NT2/D1 (cell line): Measurements from ENCODE around the gene AK3.

ENCODE experiments used
- DNase-seq: peaks from one replicate; pipeline ENCODE4 v3.0.0-alpha.2; 2011; ENCODE audit warnings: low read depth, low spot score
- H3K27me3 ChIP-seq: 2 replicates; pipeline ENCODE4 v1.6.0; 2011; ENCODE audit warnings: mild to moderate bottlenecking; ENCODE audit not compliant: insufficient read length, insufficient read depth
- H3K36me3 ChIP-seq: 2 replicates; pipeline ENCODE4 v1.6.1; 2011; ENCODE audit warnings: mild to moderate bottlenecking, low read length, mixed read lengths; ENCODE audit not compliant: insufficient read depth, insufficient read length
- H3K4me1 ChIP-seq: 2 replicates; pipeline ENCODE4 v1.5.1; 2011; ENCODE audit not compliant: insufficient read depth, insufficient read length
- H3K4me3 ChIP-seq: 2 replicates; pipeline ENCODE4 v1.5.1; 2011; ENCODE audit warnings: low read depth; ENCODE audit not compliant: insufficient read length
- H3K9ac ChIP-seq: 2 replicates; pipeline ENCODE4 v1.6.0; 2011; ENCODE audit warnings: low read depth; ENCODE audit not compliant: insufficient read length
- H3K9me3 ChIP-seq: 2 replicates; pipeline ENCODE4 v1.5.1; 2011; ENCODE audit warnings: mild to moderate bottlenecking, low read length; ENCODE audit not compliant: insufficient read depth
- SUZ12 ChIP-seq: IDR thresholded peaks from 2 replicates; pipeline ENCODE4 v1.6.1; 2011; ENCODE audit not compliant: insufficient read length, insufficient read depth; ENCODE audit errors: extremely low read depth
- YY1 ChIP-seq: IDR thresholded peaks from 2 replicates; pipeline ENCODE4 v1.6.1; 2011; ENCODE audit not compliant: insufficient read length, insufficient read depth
- ZNF274 ChIP-seq: IDR thresholded peaks from 2 replicates; pipeline ENCODE4 v1.6.1; 2011; ENCODE audit warnings: mild to moderate bottlenecking, low read depth, low read length

The AK3 gene

DNA sequence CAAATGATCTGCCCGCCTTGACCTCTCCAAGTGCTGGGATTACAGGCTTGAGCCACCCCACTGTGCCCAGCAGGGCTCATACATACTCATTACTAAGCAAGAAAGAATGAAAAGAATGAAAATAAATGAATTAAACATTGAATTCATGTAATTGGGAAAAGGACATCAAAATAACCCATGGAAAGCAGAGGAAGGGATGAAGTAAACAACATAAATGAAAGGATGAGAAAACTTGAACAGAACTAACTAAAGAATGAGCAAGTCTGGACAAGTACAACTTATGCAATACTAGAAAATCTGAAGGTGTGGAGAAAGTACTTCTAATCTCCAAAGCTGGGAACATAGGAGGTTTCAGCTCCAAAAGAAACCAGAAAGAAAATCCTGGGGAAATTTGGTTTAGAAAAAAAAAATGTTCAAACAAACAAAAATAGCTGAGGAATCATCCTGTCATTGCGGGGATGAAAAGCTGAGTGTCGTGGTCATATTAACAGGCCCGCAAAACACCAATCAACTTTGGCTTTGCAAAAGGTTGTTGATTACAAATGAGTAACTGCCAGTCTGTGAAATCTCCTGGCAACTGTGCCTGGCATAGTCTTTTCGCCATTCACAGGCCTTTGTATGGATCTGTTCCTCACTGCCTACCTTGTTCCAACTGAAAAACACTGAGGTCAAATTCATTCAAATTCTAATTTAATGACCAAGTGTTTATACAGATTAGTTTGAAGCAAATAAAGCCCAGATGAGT, 2.3 kb upstream of the AK3 start:
- Histone ChIP-seq H3K27me3 (no peaks in the 10 kb centered on the region), H3K36me3 (no peaks in the 10 kb centered on the region), H3K4me1 (peaks cover 7% of the 10 kb centered on the region), H3K4me3 (no peak overlapping the region), H3K9ac (no peak overlapping the region), H3K9me3 (no peaks in the 10 kb centered on the region)
- DNase-seq: no peak
- TF ChIP-seq SUZ12 (no peak), YY1 (no peak), ZNF274 (no peak)

DNA sequence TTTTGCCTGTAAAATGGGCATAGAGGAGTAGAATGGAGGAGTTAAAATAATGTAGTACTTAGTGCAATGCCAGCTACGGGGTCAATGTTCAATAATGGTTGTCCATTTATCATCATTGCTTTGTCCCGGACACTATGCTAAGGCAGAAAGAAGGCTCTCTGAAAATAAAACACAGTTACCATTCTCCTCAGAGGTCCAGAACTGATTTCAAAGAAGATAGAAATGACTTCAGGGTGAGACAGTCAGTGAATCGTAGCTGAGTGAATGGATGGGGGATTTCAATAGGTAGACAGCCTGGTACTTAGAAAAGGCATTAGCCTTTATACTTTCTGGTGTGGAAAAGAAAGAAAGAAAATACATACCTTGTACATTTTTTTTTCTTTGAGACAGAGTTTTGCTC, 1.2 kb upstream of the AK3 start:
- Histone ChIP-seq H3K36me3 (peaks cover 3% of the 10 kb centered on the region), H3K4me1 (peaks cover 7% of the 10 kb centered on the region), H3K4me3 (no peak overlapping the region), H3K9ac (peak overlapping the region; percentile 95), H3K9me3 (no peaks in the 10 kb centered on the region), H3K27me3 (no peaks in the 10 kb centered on the region)
- TF ChIP-seq ZNF274 (no peak), YY1 (no peak), SUZ12 (no peak)
- no peak for DNase-seq

DNA sequence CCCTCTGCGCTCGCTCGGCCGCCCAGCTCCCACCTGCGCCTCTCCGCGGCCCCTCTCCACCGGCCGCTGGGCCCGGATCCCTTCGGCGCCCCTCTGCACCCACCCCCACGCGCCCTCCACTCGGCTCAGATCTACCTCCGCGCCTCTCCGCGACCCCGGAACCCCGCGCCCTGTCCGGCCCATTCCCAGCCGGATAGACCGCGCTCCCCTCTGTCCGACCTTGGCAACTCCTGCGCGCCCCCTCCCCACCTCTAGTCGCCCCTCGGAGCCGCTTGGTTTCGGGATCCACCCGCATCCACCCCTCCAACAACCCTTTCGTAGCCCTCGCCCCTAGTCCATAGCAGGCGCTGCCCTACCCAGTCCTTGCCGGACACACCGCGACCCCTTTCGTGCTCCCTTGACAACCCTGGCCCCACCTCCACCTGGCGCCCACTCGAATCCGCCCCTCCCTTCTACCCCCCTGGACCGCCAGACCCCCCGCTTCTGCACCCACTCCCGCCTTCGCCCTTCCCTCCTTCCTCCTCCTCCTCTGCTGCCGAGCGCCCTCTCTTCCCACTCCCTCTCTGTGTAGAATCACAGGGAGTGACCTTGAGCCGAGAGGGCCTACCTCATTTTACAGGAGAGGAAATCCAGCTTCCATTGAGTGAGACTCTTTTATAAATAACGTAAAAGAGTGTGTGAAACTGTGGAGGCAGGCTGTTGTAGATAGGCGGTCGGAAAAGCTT, 525 bp upstream of the AK3 start:
- H3K4me1 ChIP-seq: peaks cover 7% of the 10 kb centered on the region
- peak overlapping the region; percentile 95 for H3K9ac ChIP-seq
- peaks cover 3% of the 10 kb centered on the region for H3K36me3 ChIP-seq
- no peak for DNase-seq
- H3K9me3 ChIP-seq: no peaks in the 10 kb centered on the region
- TF ChIP-seq YY1: no peak
- H3K4me3 ChIP-seq: peak overlapping the region; percentile 89
- no peaks in the 10 kb centered on the region for H3K27me3 ChIP-seq

DNA sequence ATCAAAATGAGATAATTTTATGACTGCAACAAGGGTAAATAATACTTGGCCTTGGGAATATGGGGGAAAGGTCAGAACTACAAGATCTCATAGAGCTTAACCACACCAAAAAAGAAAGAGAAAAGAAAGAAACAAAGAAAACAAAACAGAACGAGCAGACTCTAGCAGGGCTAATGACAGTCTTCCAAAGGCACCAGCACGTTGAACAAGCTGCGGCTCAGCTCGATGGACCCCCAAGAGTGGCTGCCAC, 689 bp downstream of the AK3 start:
- Histone ChIP-seq H3K4me1 (peaks cover 7% of the 10 kb centered on the region), H3K9me3 (no peaks in the 10 kb centered on the region), H3K27me3 (no peaks in the 10 kb centered on the region), H3K4me3 (peak overlapping the region; percentile 89), H3K9ac (peak overlapping the region; percentile 95), H3K36me3 (peaks cover 3% of the 10 kb centered on the region)
- TF ChIP-seq YY1 (no peak), SUZ12 (no peak), ZNF274 (no peak)
- no peak for DNase-seq

DNA sequence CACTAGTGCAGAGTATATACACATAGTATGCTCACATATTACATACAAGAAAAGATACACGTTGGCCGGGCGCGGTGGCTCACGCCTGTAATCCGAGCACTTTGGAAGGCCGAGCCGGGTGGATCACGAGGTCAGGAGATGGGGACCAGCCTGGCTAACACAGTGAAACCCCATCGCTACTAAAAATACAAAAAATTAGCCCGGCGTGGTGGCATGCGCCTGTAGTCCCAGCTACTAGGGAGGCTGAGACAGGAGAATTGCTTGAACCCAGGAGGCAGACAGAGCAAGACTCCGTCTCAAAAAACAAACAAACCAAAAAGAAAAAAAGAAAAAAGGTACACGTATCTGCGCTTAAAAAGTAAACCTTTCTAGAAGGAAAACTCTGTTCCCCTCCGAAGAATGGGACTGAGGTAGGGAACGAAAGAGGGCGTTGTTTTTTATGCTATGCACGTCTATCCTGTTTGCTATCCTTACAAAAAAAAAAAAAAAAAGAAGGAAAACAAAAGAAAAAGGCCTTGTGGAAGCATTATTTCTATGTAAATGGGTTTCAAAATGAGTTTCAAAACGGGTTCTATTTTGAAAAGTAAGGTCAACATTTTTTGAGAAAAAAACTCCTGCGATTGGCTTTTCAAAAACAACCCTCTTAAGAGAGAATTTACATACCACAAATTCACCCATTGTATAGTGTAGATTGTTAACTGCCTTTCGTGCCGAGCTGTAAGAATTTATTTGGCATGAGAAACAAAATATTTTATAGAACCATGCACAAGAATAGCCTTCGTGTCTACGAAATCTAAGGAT, 1.2 kb downstream of the AK3 start:
- DNase-seq: no peak
- Histone ChIP-seq H3K9me3 (no peaks in the 10 kb centered on the region), H3K9ac (peak overlapping the region; percentile 95), H3K4me1 (peaks cover 7% of the 10 kb centered on the region), H3K36me3 (peaks cover 3% of the 10 kb centered on the region), H3K27me3 (no peaks in the 10 kb centered on the region), H3K4me3 (peak overlapping the region; percentile 89)
- TF ChIP-seq YY1: no peak
- no peak for TF ChIP-seq ZNF274
- no peak for TF ChIP-seq SUZ12

DNA sequence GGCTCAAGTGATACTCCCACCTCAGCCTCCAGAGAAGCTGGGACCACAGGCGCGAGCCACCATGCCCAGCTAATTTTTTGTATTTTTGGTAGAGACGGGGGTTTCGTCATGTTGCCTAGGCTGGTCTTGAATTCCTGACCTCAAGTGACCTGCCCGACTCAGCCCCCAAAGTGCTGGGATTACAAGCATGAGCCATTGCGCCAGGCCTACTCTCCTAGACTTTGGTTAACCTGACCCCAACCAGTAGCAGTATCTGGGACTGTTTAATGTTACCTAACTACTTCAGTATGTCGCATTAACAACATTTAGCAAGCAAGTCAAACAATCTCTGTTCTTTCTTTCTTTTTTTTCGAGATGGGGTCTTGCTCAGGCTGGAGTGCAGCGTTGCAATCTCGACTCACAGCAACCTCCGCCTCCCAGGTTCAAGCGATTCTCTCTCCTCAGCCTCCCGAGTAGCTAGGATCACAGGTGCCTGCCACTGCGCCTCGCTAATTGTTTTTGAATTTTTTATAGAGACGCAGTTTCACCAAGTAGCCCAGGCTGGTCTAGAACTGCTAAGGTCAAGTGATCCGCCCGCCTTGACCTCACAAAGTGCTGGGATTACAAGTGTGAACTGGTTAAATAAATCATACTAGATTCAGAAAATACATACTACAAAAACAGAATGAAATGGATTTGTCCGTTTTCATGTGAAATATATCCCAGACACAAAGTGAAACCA, 2.0 kb downstream of the AK3 start:
- Histone ChIP-seq H3K9ac (peak overlapping the region; percentile 95), H3K4me3 (peak overlapping the region; percentile 89), H3K27me3 (no peaks in the 10 kb centered on the region), H3K36me3 (peaks cover 3% of the 10 kb centered on the region), H3K9me3 (no peaks in the 10 kb centered on the region), H3K4me1 (peaks cover 7% of the 10 kb centered on the region)
- TF ChIP-seq YY1: no peak
- TF ChIP-seq ZNF274: no peak
- TF ChIP-seq SUZ12: no peak
- DNase-seq: no peak

DNA sequence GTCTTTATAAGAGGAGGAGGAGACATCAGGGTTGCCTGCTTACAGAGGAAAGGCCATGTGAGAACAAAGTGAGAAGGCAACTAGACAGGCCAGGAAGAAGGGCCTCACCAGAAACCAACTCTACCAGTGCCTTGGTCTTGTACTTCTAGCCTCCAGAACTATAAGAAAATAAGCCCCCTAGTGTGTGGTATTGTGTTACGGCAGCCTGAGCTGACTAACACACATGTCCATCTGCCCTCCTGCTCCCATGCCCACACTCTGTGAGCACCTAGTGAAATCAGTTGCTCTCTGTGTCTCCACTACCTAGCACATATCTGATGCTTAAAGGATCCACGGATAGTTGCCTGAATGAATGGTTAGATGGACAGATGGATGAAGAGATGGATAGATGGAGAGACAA, 6.9 kb downstream of the AK3 start:
- no peak overlapping the region for H3K9ac ChIP-seq
- no peak for DNase-seq
- peaks cover 13% of the 10 kb centered on the region for H3K36me3 ChIP-seq
- TF ChIP-seq ZNF274: no peak
- TF ChIP-seq SUZ12: no peak
- no peak for TF ChIP-seq YY1
- H3K4me1 ChIP-seq: peaks cover 4% of the 10 kb centered on the region
- H3K9me3 ChIP-seq: no peaks in the 10 kb centered on the region
- H3K27me3 ChIP-seq: no peaks in the 10 kb centered on the region
- H3K4me3 ChIP-seq: no peak overlapping the region
